ENCODE measurements around the gene RBM10.

Gene RBM10

DNA sequence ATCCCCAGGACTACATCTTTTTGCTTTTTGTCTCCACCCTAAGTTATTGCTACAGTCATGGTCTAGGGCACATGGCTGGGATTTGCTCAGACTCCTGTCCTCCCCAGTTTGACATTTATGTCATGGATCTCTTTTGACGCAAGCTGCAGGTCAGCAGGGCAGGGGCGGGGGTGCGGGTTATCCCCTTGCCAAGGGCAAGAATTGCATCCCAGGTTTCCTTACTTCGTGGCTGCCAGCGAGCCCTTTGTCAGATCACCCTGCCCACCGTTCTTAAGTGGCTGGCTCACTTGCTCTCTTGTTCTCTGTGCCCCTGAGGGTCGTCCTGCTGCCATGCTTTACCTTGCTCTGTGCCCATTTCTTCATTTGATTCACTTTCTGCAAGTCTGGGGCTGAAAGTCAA lies 27.5 kb downstream of the RBM10 start:
- no peak for DNase-seq (ENCODE audit: low read depth)
- no peak overlapping the region for H3K4me3 ChIP-seq (ENCODE audit: control insufficient read depth, low read depth, low read length)
- TF ChIP-seq, protein P1, sequence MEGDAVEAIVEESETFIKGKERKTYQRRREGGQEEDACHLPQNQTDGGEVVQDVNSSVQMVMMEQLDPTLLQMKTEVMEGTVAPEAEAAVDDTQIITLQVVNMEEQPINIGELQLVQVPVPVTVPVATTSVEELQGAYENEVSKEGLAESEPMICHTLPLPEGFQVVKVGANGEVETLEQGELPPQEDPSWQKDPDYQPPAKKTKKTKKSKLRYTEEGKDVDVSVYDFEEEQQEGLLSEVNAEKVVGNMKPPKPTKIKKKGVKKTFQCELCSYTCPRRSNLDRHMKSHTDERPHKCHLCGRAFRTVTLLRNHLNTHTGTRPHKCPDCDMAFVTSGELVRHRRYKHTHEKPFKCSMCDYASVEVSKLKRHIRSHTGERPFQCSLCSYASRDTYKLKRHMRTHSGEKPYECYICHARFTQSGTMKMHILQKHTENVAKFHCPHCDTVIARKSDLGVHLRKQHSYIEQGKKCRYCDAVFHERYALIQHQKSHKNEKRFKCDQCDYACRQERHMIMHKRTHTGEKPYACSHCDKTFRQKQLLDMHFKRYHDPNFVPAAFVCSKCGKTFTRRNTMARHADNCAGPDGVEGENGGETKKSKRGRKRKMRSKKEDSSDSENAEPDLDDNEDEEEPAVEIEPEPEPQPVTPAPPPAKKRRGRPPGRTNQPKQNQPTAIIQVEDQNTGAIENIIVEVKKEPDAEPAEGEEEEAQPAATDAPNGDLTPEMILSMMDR (conservative IDR thresholded peaks at IDR 0.05; ENCODE audit: control insufficient read depth, insufficient read depth, low read depth, low read length), result no peak

DNA sequence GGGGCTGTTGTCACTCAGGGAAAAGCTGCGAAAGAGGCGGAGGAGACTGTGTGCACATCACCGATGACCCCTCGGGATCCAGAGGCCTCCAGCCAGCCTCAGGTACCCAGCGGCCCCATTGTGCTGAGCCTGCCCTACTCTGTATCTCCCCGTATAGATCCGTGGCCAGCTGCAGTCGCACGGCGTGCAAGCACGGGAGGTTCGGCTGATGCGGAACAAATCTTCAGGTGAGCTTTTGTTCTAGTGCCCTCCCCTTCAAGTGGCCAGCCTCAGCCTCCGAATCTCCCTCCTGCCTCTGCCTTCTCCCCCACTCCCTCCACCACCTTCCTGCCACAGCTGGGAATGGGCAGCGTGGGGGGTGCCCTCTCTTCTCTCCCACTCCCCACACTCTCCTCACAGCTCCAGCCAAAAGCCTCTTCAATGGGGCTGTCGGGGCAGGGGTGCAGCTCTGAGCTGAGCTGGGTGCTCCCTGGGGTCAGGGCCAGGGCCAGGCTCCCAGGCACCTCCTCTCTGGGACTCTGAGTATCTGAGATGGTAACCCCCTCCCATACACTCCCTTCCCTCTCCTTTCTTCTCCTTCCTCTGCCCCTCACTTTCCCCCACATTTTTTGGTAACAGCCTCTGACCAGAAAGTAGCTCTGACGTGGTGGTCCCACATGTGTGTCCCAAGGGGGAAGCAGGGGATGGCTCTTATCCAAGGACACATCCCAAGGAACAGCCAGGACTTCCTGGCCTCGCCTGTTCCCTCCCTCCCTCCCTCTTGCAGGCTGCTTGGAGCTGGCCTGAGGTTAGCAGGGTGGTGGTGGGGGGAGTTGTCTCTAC lies 28.2 kb downstream of the RBM10 start:
- H3K4me3 ChIP-seq (ENCODE audit: control insufficient read depth, low read depth, low read length), result no peak overlapping the region
- DNase-seq (ENCODE audit: low read depth), result no peak
- TF ChIP-seq, protein P1 (conservative IDR thresholded peaks at IDR 0.05; ENCODE audit: control insufficient read depth, insufficient read depth, low read depth, low read length), result no peak

DNA sequence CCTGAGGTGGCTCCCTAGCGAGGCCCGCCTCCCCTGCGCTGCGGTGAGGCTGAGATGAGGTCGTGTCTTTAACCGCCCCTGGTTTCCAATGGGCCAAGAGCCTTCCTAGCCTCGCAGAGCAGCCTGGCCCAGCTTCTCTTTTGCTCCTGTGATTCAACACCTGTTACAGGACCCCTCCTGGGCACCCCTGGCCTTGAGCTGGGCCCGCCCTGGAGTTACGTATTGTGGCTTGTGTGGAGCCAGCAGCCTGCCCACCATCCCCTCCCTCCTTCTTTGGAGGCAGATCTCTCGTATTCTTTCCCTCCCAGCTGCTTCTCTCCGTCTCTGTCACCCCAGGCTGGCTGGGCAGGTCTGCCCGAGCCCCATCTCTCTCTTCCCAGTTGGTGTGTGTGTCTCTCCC lies 29.4 kb downstream of the RBM10 start:
- no peak for DNase-seq (ENCODE audit: low read depth)
- TF ChIP-seq, protein P1 (conservative IDR thresholded peaks at IDR 0.05; ENCODE audit: control insufficient read depth, insufficient read depth, low read depth, low read length), result no peak
- H3K4me3 ChIP-seq (ENCODE audit: control insufficient read depth, low read depth, low read length), result no peak overlapping the region

DNA sequence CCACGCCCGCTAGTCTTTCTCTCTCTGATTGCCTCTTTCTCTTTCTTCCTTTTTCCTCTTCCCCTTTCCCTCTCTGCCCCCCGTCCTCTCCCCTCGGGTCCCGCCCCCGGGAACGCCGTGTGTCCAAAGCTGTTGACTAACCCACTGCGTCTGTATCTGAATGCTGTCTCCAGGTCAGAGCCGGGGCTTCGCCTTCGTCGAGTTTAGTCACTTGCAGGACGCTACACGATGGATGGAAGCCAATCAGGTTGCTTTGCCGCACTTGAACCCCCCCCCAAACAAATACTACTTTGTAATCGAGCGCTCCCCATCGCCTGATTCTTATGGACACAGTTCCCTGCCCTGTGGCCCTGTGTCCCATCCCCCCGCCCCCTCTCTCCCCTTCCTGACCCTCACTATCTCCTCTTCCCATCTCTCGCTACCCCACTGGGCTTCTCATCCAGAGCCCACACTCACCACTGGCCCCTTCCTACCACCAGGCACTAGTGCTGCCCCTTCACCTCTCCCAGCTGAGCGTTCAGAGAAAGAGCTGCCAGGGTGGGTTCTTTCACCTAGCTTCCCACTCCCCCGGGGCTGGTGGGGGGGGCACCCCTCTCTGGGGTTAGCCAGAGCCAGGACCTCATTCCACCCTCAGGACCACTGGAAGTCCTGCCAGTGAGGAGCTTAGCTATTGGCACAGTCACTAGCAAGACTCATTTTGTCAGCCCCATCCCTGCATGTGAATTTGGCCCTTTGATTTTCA lies 30.0 kb downstream of the RBM10 start:
- H3K4me3 ChIP-seq (ENCODE audit: control insufficient read depth, low read depth, low read length), result no peak overlapping the region
- TF ChIP-seq, protein P1 (conservative IDR thresholded peaks at IDR 0.05; ENCODE audit: control insufficient read depth, insufficient read depth, low read depth, low read length), result no peak
- DNase-seq (ENCODE audit: low read depth), result no peak

DNA sequence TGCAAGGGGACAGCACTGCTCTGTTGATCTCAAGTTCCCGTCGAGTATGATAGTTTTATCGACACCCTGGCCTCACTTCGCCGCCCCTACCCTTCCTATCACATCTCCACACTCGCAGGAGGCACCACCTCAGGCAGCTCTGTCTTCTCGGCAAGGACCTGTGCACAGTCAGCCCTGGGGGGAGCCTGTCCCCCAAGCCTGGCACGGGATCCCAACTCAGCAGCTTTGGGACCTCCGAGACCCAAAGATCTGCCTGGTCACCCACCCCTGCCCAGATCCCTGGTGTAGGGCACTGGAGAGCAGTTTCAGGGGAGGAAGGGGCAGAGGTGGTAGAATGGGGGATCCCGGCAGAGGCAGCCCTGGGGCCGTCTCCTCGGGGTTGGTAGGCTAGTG lies 30.6 kb downstream of the RBM10 start:
- DNase-seq (ENCODE audit: low read depth), result no peak
- no peak overlapping the region for H3K4me3 ChIP-seq (ENCODE audit: control insufficient read depth, low read depth, low read length)
- TF ChIP-seq, protein P1 (conservative IDR thresholded peaks at IDR 0.05; ENCODE audit: control insufficient read depth, insufficient read depth, low read depth, low read length), result no peak

DNA sequence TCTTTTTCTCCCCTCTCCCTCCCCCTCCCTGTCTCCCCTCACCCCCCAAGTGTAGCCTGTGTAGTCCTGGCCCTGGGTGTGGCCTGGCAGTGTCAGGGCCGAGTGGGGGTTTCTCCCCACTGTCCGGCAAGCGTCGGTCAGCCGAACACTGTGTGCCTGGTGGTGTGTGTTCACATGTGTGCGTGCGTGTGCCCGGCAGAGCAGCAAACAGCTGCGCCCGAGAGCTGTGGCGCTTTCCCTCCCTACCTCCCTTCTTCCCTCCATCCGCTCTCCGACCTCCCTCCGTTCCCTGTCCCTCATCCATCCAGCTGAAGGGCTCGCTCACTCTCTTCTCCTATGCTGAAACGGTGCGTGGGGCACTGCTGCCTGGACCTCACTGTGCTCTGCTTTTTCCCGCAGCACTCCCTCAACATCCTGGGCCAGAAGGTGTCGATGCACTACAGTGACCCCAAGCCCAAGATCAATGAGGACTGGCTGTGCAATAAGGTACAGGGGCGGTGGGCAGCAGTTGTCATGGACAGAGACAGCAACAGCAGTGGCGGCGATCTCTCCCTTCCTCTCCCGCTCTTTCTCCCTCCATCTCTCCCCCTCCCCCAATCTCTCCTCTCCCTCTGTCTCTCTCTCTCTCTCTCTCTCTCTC lies 31.2 kb downstream of the RBM10 start:
- TF ChIP-seq, protein P1 (conservative IDR thresholded peaks at IDR 0.05; ENCODE audit: control insufficient read depth, insufficient read depth, low read depth, low read length), result no peak
- DNase-seq (ENCODE audit: low read depth), result no peak
- no peak overlapping the region for H3K4me3 ChIP-seq (ENCODE audit: control insufficient read depth, low read depth, low read length)
